ENCODE data around the gene SERF2. TPM values are rescaled to one million over a fixed set of nuclear protein-coding genes. Genes with fewer than 3 reads are reported as not detected.

Gene SERF2
- total RNA-seq, 1 donor from 2014 or later: 769 TPM

DNA sequence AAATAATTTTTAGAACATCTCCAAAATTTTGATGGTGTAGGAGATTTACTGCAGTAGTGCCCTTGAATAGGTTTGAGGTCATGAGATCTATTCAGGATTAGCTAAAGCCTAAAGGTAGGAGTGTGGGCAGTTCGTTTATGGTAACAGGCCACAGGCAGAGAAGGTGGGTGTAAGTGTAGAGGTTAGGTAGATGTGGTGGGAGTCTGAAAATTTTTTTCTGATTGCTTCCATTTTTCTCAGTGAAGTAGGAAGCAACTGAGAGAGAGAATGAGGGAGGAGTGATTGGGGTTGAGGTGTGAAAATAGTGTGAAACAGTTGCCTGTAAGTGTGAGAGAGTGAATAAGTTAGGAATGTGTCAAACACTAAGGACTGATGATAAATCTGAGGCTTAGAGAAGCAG lies 13.1 kb upstream of the SERF2 start:
- ATAC-seq: no peak
- TF ChIP-seq, protein P1, sequence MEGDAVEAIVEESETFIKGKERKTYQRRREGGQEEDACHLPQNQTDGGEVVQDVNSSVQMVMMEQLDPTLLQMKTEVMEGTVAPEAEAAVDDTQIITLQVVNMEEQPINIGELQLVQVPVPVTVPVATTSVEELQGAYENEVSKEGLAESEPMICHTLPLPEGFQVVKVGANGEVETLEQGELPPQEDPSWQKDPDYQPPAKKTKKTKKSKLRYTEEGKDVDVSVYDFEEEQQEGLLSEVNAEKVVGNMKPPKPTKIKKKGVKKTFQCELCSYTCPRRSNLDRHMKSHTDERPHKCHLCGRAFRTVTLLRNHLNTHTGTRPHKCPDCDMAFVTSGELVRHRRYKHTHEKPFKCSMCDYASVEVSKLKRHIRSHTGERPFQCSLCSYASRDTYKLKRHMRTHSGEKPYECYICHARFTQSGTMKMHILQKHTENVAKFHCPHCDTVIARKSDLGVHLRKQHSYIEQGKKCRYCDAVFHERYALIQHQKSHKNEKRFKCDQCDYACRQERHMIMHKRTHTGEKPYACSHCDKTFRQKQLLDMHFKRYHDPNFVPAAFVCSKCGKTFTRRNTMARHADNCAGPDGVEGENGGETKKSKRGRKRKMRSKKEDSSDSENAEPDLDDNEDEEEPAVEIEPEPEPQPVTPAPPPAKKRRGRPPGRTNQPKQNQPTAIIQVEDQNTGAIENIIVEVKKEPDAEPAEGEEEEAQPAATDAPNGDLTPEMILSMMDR (IDR thresholded peaks at IDR 0.05): no peak

DNA sequence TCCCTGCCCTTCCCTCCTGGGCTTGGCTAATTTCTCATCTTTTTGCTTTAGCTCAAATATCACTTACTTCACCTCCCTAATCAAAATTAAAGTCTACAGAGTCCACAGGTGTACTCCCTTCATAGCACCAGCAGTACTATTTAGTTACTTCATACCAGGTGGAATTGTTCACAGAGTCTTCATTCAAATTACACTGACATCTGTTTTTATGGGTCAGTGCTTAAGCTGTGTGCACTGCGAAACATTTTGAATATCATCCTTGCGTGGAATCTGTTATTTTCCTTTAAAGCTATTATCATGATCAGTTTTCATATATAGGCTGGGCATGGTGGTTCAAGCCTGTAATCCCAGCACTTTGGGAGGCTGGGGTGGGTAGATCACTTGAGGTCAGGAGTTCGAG lies 2.7 kb upstream of the SERF2 start:
- no peak overlapping the region for H3K27ac ChIP-seq
- intact Hi-C loops (cut with DNase I): no loop called here

More for the DNA sequence above, 13.1 kb upstream of the SERF2 start:
- Histone ChIP-seq H3K4me3 (no peak overlapping the region), H3K27me3 (no peaks in the 10 kb centered on the region), H3K36me3 (peaks cover 1% of the 10 kb centered on the region), H3K9me3 (no peaks in the 10 kb centered on the region), H3K27ac (no peak overlapping the region), H3K4me1 (peaks cover 8% of the 10 kb centered on the region)
- no peak for DNase-seq
- intact Hi-C loops (cut with DNase I): no loop called here

DNA sequence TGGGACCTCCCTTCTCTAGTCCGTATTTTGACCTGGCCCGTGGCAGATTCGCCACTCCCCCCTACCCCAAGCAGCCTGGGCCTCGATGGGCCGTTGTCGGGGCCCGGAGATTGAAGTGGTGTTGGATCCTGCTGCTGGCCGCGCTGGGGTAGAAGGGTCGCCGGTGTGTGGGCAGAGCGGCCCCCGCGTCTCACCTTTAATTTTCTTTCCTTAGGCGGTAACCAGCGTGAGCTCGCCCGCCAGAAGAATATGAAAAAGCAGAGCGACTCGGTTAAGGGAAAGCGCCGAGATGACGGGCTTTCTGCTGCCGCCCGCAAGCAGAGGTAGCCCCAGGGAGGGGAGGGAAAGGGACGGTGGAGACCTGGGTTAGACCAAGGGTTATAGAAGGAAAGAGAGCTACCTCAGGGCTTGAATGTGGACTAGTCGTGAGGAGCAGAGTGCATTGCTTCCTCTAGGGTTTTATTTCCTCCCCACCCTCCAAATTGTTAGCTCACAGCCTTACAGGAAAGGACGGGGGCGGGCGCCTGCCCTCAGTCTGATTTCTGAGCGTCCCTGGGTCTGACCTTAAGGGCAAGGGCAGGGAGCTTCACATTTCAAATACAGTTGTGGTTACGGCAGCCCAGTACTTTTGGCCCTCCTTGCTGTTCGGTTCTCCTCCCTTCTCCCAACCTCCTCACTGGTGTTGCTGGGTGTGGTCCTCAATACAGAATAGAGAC lies 799 bp downstream of the SERF2 start:
- no peaks in the 10 kb centered on the region for H3K9me3 ChIP-seq
- TF ChIP-seq, protein P1 (IDR thresholded peaks at IDR 0.05): no peak
- H3K4me3 ChIP-seq: peak overlapping the region; percentile 94
- peaks cover 30% of the 10 kb centered on the region for H3K4me1 ChIP-seq
- peak; percentile 80 for DNase-seq
- intact Hi-C loops (cut with DNase I): no loop called here
- ATAC-seq: peak; percentile 40
- no peaks in the 10 kb centered on the region for H3K27me3 ChIP-seq
- H3K27ac ChIP-seq: peak overlapping the region; percentile 98
- peaks cover 38% of the 10 kb centered on the region for H3K36me3 ChIP-seq

More for the DNA sequence above, 2.7 kb upstream of the SERF2 start:
- Histone ChIP-seq H3K27me3 (no peaks in the 10 kb centered on the region), H3K4me3 (no peak overlapping the region), H3K4me1 (peaks cover 16% of the 10 kb centered on the region), H3K9me3 (no peaks in the 10 kb centered on the region), H3K36me3 (peaks cover 13% of the 10 kb centered on the region)
- DNase-seq (no peak), ATAC-seq (no peak)
- TF ChIP-seq, protein P1 (IDR thresholded peaks at IDR 0.05): no peak

DNA sequence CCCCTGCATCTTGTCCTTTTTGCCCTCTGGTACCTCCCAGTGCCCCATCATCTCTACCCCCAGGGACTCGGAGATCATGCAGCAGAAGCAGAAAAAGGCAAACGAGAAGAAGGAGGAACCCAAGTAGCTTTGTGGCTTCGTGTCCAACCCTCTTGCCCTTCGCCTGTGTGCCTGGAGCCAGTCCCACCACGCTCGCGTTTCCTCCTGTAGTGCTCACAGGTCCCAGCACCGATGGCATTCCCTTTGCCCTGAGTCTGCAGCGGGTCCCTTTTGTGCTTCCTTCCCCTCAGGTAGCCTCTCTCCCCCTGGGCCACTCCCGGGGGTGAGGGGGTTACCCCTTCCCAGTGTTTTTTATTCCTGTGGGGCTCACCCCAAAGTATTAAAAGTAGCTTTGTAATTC lies 1.5 kb downstream of the SERF2 start:
- intact Hi-C loops (cut with DNase I): no loop called here
- Histone ChIP-seq H3K4me3 (peak overlapping the region; percentile 94), H3K4me1 (peaks cover 37% of the 10 kb centered on the region), H3K9me3 (no peaks in the 10 kb centered on the region), H3K36me3 (peaks cover 39% of the 10 kb centered on the region), H3K27me3 (no peaks in the 10 kb centered on the region), H3K27ac (peak overlapping the region; percentile 98)
- DNase-seq: no peak
- ATAC-seq: no peak
- TF ChIP-seq, protein P1 (IDR thresholded peaks at IDR 0.05): no peak

DNA sequence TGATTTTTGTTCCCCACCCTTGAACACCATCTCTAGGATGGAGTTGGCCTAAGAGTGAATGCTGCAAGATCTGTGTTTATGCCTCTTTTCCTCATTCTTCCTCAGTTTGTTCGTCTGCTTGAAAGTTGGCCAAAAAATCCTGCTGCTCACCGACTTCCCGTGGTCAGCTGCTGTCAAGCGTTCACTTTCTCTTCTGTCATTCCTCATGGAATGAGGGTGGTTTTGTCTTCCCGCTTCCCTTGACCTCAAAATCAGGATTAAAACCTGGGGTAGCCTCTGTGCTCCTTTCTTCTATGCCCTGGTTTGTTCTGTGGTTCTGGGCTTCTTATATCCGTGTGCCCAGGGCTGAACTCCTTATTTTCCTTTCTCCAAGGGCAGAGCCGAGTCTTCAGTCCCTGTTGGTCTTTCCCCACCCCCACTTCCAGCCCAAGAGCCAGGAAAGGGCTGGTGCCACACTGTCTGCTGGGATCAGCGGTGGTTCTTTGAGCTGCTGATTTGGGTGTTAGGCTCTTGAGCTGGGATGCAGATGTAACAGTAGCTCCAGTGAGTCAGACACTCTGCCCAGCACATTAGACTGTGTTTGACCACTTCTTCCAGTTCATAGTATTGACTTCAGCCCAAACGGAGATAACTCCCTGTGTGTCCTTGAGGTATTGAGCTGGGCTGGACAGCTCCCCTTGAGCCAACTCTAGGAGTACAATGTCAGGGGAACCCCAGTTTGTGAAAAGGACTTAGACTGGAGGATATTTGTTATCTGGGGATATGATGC lies 2.3 kb downstream of the SERF2 start:
- Histone ChIP-seq H3K27ac (peak overlapping the region; percentile 98), H3K36me3 (peaks cover 46% of the 10 kb centered on the region), H3K4me1 (peaks cover 38% of the 10 kb centered on the region), H3K9me3 (no peaks in the 10 kb centered on the region), H3K27me3 (no peaks in the 10 kb centered on the region), H3K4me3 (peak overlapping the region; percentile 94)
- no peak for DNase-seq
- ATAC-seq: no peak
- intact Hi-C loops (cut with DNase I): no loop called here
- TF ChIP-seq, protein P1 (IDR thresholded peaks at IDR 0.05): no peak
